Upper lobe of left lung (tissue), 6 donors: ENCODE data around the gene HID1. TPM values are rescaled to one million over a fixed set of nuclear protein-coding genes. Genes with fewer than 3 reads are reported as not detected.
A peak's percentile ranks its signal among the peaks of the same experiment; 100 is the strongest.

Experiments used
- ATAC-seq, 2 donors: fragments of 200-7000 bp; cut with Tn5 transposase; one replicate each; pipeline ENCODE4 v1.9.1; 2022; ENCODE audit warnings: mild to moderate bottlenecking in 2 of 2, moderate library complexity in 2 of 2; ENCODE audit not compliant: low FRiP score in 2 of 2
- DNase-seq, 2 donors: peaks; one replicate each; pipeline ENCODE4 v3.0.0-alpha.2; 2019 to 2020
- H3K27ac ChIP-seq, 4 donors: fragments of 200-600 bp; sonication (generic); one replicate each; pipeline ENCODE4 v1.5.1; 2016 to 2019
- H3K27me3 ChIP-seq, 4 donors: fragments of 200-600 bp; sonication (generic); one replicate each; pipeline ENCODE4 v1.5.1; 2017 to 2019
- H3K36me3 ChIP-seq, 4 donors: fragments of 200-600 bp; sonication (generic); one replicate each; pipeline ENCODE4 v1.5.1; 2016 to 2019
- H3K4me1 ChIP-seq, 4 donors: fragments of 200-600 bp; sonication (generic); one replicate each; pipeline ENCODE4 v1.5.1; 2018 to 2019
- H3K4me3 ChIP-seq, 4 donors: fragments of 200-600 bp; sonication (generic); one replicate each; pipeline ENCODE4 v1.5.1; 2017 to 2019; ENCODE audit warnings: mild to moderate bottlenecking in 2 of 4, moderate library complexity in 1 of 4
- H3K9me3 ChIP-seq, 4 donors: fragments of 200-600 bp; sonication (generic); one replicate each; pipeline ENCODE4 v1.5.1; 2018 to 2019
- CTCF ChIP-seq, 6 experiments: fragments of 450-650 bp in 4 of 6; fragments of 200-600 bp in 2 of 6; sonication (generic) in 2 of 6; IDR thresholded peaks; one replicate each; pipeline ENCODE4 v1.5.1; 2016 to 2019; ENCODE audit warnings: antibody characterized with exemption in 6 of 6
- EP300 ChIP-seq, 4 donors: sonication (generic); formaldehyde crosslinking; IDR thresholded peaks; one replicate each; pipeline ENCODE4 v1.5.1; 2017; ENCODE audit warnings: antibody characterized with exemption in 4 of 4, control low read depth in 2 of 4
- POLR2A ChIP-seq, 4 donors: fragments of 450-650 bp; IDR thresholded peaks; one replicate each; pipeline ENCODE4 v1.5.1; 2016 to 2017; ENCODE audit warnings: antibody characterized with exemption in 4 of 4, mild to moderate bottlenecking in 2 of 4
- POLR2AphosphoS5 ChIP-seq, 2 donors: sonication (generic); formaldehyde crosslinking; IDR thresholded peaks; one replicate each; pipeline ENCODE4 v1.5.1; 2017; ENCODE audit warnings: antibody characterized with exemption in 2 of 2
- WGBS, 2 donors: methylation state at CpG; one replicate each; pipeline ENCODE4 v1.1.5; 2017 to 2018; 5-methylcytosine and 5-hydroxymethylcytosine counted together
- total RNA-seq, 6 donors: library from RNA; depleted of rRNA in 4 of 6; stranded (reverse); fragments of >200 nt in 4 of 6; gene quantifications; one replicate each; pipeline versions ENCODE4 v1.1.0 to v1.2.1, GENCODE V29; 2016 to 2021
- donor health status: DM: no; HTN: no; CAD: no; lungs with moderate emphysema.
- donor health status: DM: no; HTN: yes; CAD: no; lungs with severe emphysema.

Gene HID1
- total RNA-seq, 6 donors from 2014 or later = 21.6 to 60.8 (median 33.3) TPM

GRCh38 chr17:74994440-74994839, 21.9 kb upstream of the HID1 start:
- H3K27ac ChIP-seq = peak overlapping the region in 1 of 4 donors; percentile 9
- 80 to 88% methylated on average over 7 of the region's 7 CpGs for WGBS, 2 donors

GRCh38 chr17:74992223-74992622, 19.7 kb upstream of the HID1 start:
- TF ChIP-seq CTCF (IDR thresholded peaks at IDR 0.05) (no peak), EP300 (IDR thresholded peaks at IDR 0.05) (no peak), POLR2A (IDR thresholded peaks at IDR 0.05) (no peak), POLR2AphosphoS5 (IDR thresholded peaks at IDR 0.05) (no peak)
- no peaks in the 10 kb centered on the region for H3K27me3 ChIP-seq
- H3K4me1 ChIP-seq = peaks cover 19 to 40% (median 35%) of the 10 kb centered on the region in 4 donors
- DNase-seq = no peak
- WGBS, 2 donors = 43 to 48% methylated on average over 2 of the region's 2 CpGs
- H3K4me3 ChIP-seq = no peak overlapping the region
- no peaks in the 10 kb centered on the region for H3K36me3 ChIP-seq
- ATAC-seq = no peak
- peak overlapping the region; percentile 59 to 73 (median 70) for H3K27ac ChIP-seq
- H3K9me3 ChIP-seq = no peaks in the 10 kb centered on the region

More at GRCh38 chr17:74994440-74994839, 21.9 kb upstream of the HID1 start:
- no peak for ATAC-seq
- Histone ChIP-seq H3K4me1 (peaks cover 12 to 31% (median 20%) of the 10 kb centered on the region in 4 donors), H3K4me3 (no peak overlapping the region), H3K9me3 (no peaks in the 10 kb centered on the region), H3K27me3 (no peaks in the 10 kb centered on the region), H3K36me3 (peaks cover 0 to 2% (median 0%) of the 10 kb centered on the region in 4 donors)
- DNase-seq = no peak
- TF ChIP-seq CTCF (IDR thresholded peaks at IDR 0.05) (no peak), POLR2A (IDR thresholded peaks at IDR 0.05) (no peak), EP300 (IDR thresholded peaks at IDR 0.05) (no peak), POLR2AphosphoS5 (IDR thresholded peaks at IDR 0.05) (no peak)

- ATAC-seq (no peak), DNase-seq (no peak)
- no peak for TF ChIP-seq POLR2A (IDR thresholded peaks at IDR 0.05)
- TF ChIP-seq EP300 (IDR thresholded peaks at IDR 0.05) = no peak
- no peak for TF ChIP-seq POLR2AphosphoS5 (IDR thresholded peaks at IDR 0.05)
- TF ChIP-seq CTCF (IDR thresholded peaks at IDR 0.05) = no peak
- Histone ChIP-seq H3K36me3 (no peaks in the 10 kb centered on the region), H3K4me3 (no peak overlapping the region), H3K4me1 (peaks cover 23 to 44% (median 42%) of the 10 kb centered on the region in 4 donors), H3K9me3 (no peaks in the 10 kb centered on the region), H3K27ac (peak overlapping the region; percentile 69 to 98 (median 94)), H3K27me3 (no peaks in the 10 kb centered on the region)
- 85 to 91% methylated on average over 8 to 10 of the region's 10 CpGs for WGBS, 2 donors
These were observed 18.1 kb upstream of the HID1 start for GRCh38 chr17:74990581-74991105.

- ATAC-seq = peak; percentile 76 to 88
- H3K27me3 ChIP-seq = no peaks in the 10 kb centered on the region
- peak overlapping the region; percentile 53 to 97 (median 88) for H3K4me3 ChIP-seq
- DNase-seq = peak; percentile 85 to 92
- TF ChIP-seq CTCF (IDR thresholded peaks at IDR 0.05) = peak in 4 of 6 experiments; percentile 33 to 62 (median 46)
- TF ChIP-seq POLR2A (IDR thresholded peaks at IDR 0.05) = peak in 2 of 4 donors; percentile 29 to 42
- TF ChIP-seq POLR2AphosphoS5 (IDR thresholded peaks at IDR 0.05) = peak; percentile 67 to 75
- TF ChIP-seq EP300 (IDR thresholded peaks at IDR 0.05) = no peak
- WGBS, 2 donors = 0% methylated on average over 3 to 18 of the region's 76 CpGs
- H3K9me3 ChIP-seq = no peaks in the 10 kb centered on the region
- H3K36me3 ChIP-seq = no peaks in the 10 kb centered on the region
- H3K27ac ChIP-seq = peak overlapping the region; percentile 90 to 98 (median 94)
- H3K4me1 ChIP-seq = peaks cover 23 to 39% (median 38%) of the 10 kb centered on the region in 4 donors
These were observed 15.6 kb upstream of the HID1 start for GRCh38 chr17:74987909-74988711.
